ENCODE results near the gene MARS2.
"Not testable (repeated sequence)": the region's sequence is repeated elsewhere in the genome, so short reads cannot be mapped to it uniquely, and the experiment has no call there.

- TF ChIP-seq, protein P1, sequence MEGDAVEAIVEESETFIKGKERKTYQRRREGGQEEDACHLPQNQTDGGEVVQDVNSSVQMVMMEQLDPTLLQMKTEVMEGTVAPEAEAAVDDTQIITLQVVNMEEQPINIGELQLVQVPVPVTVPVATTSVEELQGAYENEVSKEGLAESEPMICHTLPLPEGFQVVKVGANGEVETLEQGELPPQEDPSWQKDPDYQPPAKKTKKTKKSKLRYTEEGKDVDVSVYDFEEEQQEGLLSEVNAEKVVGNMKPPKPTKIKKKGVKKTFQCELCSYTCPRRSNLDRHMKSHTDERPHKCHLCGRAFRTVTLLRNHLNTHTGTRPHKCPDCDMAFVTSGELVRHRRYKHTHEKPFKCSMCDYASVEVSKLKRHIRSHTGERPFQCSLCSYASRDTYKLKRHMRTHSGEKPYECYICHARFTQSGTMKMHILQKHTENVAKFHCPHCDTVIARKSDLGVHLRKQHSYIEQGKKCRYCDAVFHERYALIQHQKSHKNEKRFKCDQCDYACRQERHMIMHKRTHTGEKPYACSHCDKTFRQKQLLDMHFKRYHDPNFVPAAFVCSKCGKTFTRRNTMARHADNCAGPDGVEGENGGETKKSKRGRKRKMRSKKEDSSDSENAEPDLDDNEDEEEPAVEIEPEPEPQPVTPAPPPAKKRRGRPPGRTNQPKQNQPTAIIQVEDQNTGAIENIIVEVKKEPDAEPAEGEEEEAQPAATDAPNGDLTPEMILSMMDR (IDR thresholded peaks at IDR 0.05) = not testable (repeated sequence)
- TF ChIP-seq POLR2A, POLR2AphosphoS5 (IDR thresholded peaks at IDR 0.05): not testable (repeated sequence)
Observed at GRCh38 chr2:197699724-197700123, 5.4 kb upstream of the MARS2 start.

All from prostate gland (tissue), 2 donors.